ENCODE results near the gene LRRC46. TPM values are rescaled to one million over a fixed set of nuclear protein-coding genes. Genes with fewer than 3 reads are reported as not detected.
A peak's percentile ranks its signal among the peaks of the same experiment; 100 is the strongest.

Gene LRRC46
- total and polyA plus RNA-seq, 2 donors from 2014 or later: 0.91 to 1.5 TPM

DNA sequence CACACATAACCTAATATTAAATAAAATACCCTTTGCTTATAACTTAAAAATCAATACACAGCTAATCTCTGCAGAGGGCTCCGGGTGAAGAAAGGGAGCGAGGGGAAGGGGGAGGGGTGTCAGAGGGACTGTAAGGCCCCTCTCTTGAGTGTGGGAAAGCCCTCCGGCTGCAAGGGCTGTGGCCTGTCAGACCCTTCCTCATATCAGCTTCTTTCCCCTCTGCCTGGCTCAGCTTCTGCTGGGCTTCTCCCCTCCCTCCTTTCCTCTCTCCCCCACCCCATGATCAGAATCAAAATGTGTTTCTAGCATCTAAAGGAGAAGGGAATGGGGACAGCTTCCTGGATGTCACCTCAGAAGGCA, 14.2 kb downstream of the LRRC46 start:
- FAIRE-seq (no peak), DNase-seq (no peak)
- Histone ChIP-seq H3K4me3 (ENCODE audit: low read length in 3 of 3) (no peak overlapping the region), H3K36me3 (ENCODE audit: control insufficient read depth in 2 of 3, insufficient read depth in 3 of 3, low read length in 3 of 3) (no peaks in the 10 kb centered on the region), H3K9ac (ENCODE audit: low read length in 3 of 3) (no peak overlapping the region), H3K4me1 (ENCODE audit: control insufficient read depth in 2 of 3, insufficient read depth in 2 of 3, low read depth in 1 of 3, low read length in 3 of 3) (peaks cover 0 to 19% (median 8%) of the 10 kb centered on the region in 3 donors), H3K27me3 (ENCODE audit: control insufficient read depth, insufficient read depth, low read length) (peaks cover 12% of the 10 kb centered on the region), H3K9me3 (ENCODE audit: control insufficient read depth in 2 of 3, insufficient read depth in 1 of 3, low read length in 3 of 3) (no peaks in the 10 kb centered on the region), H3K27ac (ENCODE audit: low read depth in 2 of 2, low read length in 2 of 2) (no peak overlapping the region)
- intact Hi-C loops (cut with DNase I): loop anchor here (5.0 to 10.0 kb wide), 2 partner anchors 42 to 169 kb away; no protein-coding TSS in a partner anchor
- TF ChIP-seq CTCF (IDR thresholded peaks at IDR 0.05; ENCODE audit: borderline replicate concordance, extremely low read depth, insufficient read depth): no peak

- DNase-seq (no peak), FAIRE-seq (no peak)
- Histone ChIP-seq H3K9ac (ENCODE audit: low read length in 3 of 3) (no peak overlapping the region), H3K9me3 (ENCODE audit: control insufficient read depth in 2 of 3, insufficient read depth in 1 of 3, low read length in 3 of 3) (no peaks in the 10 kb centered on the region), H3K4me3 (ENCODE audit: low read length in 3 of 3) (no peak overlapping the region), H3K36me3 (ENCODE audit: control insufficient read depth in 2 of 3, insufficient read depth in 3 of 3, low read length in 3 of 3) (no peaks in the 10 kb centered on the region), H3K4me1 (ENCODE audit: control insufficient read depth in 2 of 3, insufficient read depth in 2 of 3, low read depth in 1 of 3, low read length in 3 of 3) (peaks cover 0 to 17% (median 2%) of the 10 kb centered on the region in 3 donors), H3K27me3 (ENCODE audit: control insufficient read depth, insufficient read depth, low read length) (peaks cover 14% of the 10 kb centered on the region), H3K27ac (ENCODE audit: low read depth in 2 of 2, low read length in 2 of 2) (no peak overlapping the region)
- intact Hi-C loops (cut with DNase I): loop anchor here (5.0 to 10.0 kb wide), 2 partner anchors 40 to 168 kb away; no protein-coding TSS in a partner anchor
- TF ChIP-seq CTCF (IDR thresholded peaks at IDR 0.05; ENCODE audit: borderline replicate concordance, extremely low read depth, insufficient read depth): no peak
These were observed 15.4 kb downstream of the LRRC46 start for GRCh38 chr17:47846716-47847340.

GRCh38 chr17:47847341-47848197, 16.1 kb downstream of the LRRC46 start:
- intact Hi-C loops (cut with DNase I): loop anchor here (5.0 to 10.0 kb wide), 2 partner anchors 40 to 167 kb away; no protein-coding TSS in a partner anchor
- TF ChIP-seq CTCF (IDR thresholded peaks at IDR 0.05; ENCODE audit: borderline replicate concordance, extremely low read depth, insufficient read depth): no peak
- DNase-seq (peak in 3 of 5 donors; percentile 49 to 71 (median 60)), FAIRE-seq (no peak)
- Histone ChIP-seq H3K36me3 (ENCODE audit: control insufficient read depth in 2 of 3, insufficient read depth in 3 of 3, low read length in 3 of 3) (no peaks in the 10 kb centered on the region), H3K9me3 (ENCODE audit: control insufficient read depth in 2 of 3, insufficient read depth in 1 of 3, low read length in 3 of 3) (no peaks in the 10 kb centered on the region), H3K4me3 (ENCODE audit: low read length in 3 of 3) (no peak overlapping the region), H3K27ac (ENCODE audit: low read depth in 2 of 2, low read length in 2 of 2) (no peak overlapping the region), H3K4me1 (ENCODE audit: control insufficient read depth in 2 of 3, insufficient read depth in 2 of 3, low read depth in 1 of 3, low read length in 3 of 3) (peaks cover 0 to 17% (median 3%) of the 10 kb centered on the region in 3 donors), H3K27me3 (ENCODE audit: control insufficient read depth, insufficient read depth, low read length) (peaks cover 21% of the 10 kb centered on the region), H3K9ac (ENCODE audit: low read length in 3 of 3) (no peak overlapping the region)
